HG02588 (cell line): ENCODE results near the gene TRIM29.

Source experiments
- ATAC-seq: cut with Tn5 transposase; IDR thresholded peaks from one replicate; pipeline ENCODE4 v1.9.1; 2021; ENCODE audit warnings: mild to moderate bottlenecking, moderate library complexity; ENCODE audit not compliant: unreplicated experiment

Gene TRIM29

DNA sequence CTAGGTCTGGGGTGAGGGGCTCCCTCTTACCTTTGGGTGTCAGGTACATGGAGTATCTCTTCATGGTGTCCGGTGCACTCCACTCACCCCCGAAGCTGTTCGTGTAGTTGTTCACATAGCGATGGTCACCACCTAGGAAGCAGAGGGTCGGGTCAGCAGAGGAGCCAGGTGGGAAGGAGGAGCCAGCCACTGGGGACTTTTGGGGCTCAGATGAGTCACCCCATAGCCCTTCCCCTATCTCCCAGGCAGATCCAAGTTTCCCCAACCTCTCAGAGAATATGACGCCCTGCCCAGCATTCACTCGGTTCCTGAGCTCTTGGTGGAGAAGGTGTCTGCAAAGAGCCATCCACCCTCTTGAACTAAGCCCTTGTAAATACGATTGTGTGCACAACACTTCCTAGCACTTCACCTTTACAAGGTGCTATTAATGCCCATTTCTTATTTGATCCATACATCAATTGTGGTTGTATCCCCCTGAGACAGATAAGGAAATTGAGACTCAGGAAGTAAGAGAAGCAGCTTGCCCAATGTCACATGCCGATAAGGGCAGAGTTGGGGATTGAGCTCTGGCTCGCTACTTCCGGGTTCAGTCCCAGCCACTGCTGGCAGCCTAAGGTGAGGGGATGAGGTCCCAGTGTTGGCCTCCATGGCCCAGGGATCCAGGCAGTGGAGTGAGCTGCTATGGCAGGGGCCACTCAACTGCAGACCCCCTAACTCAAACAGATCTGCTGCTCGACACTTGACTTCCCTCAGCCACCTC, 14.8 kb downstream of the TRIM29 start:
- ATAC-seq: no peak

DNA sequence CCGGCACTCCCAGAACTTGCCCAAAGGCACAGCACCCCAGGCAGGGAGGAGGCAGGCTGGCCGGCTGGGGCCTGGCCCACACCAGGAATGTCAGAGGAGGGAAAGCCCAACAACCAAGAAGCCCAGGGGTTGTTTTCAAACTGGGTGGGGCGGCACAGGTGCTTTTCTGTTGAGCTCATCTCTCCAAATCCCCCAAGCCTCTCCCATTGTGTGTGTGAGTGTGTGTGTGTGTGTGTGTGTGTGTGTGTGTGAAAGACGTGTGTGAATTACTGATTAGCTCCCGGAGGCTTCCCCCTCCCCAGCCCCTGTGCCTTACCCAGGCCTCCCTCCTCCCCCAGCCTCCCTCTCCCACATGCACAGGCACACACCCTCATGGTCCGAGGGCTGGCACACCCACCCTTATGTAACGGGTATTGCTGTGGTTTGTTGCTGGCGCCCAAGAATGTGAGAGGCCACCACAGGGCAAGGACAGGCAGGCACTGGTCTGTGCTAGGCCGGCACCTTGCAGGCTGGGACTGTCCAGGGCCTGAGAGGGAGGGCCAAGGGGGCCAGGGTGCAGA, 15.9 kb downstream of the TRIM29 start:
- ATAC-seq: no peak

DNA sequence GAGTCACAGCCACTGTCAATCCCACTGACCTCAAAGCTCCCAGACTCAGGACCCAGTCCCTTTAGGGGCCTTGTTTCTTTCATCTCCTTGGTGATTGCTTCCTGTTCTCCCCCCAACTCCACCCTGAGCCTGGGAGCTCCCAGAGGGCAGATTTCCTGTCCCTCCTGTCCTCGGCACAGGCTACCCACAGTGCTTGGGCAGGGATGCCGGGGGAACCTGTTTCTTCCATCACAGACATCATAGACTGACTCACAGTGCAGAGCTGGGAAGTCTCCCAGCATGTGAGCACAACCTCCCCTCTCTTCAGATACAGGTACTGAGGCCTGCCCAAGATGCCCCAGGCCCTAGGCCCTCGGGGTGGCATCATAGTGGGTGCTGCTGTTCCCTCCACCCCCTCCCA, 16.6 kb downstream of the TRIM29 start:
- ATAC-seq: no peak

DNA sequence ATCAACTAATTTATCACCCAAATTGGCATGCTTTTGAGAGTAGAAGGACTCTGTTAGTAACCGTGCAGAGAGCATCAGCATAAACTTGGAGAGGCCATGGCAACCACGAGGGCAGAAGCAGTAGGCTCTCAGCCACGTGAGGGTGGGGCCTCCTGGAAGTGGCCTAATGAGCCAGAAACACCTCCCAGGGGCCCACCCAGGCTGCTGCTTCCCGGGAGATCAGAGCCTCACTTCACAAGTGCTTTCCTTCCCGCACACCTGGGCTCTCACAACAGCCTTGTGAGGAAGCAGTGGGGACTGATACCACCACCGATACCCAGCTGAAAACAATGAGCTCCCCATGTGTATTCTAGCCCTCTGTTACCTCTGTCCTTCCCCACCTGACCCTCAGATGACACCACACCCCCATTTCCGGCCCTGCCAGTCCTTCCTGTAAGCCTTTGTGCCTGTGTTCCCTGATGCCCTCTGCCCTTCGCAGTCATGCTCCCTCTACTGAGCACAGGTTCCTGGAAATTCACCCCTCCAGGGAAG, 17.0 kb downstream of the TRIM29 start:
- ATAC-seq: no peak

DNA sequence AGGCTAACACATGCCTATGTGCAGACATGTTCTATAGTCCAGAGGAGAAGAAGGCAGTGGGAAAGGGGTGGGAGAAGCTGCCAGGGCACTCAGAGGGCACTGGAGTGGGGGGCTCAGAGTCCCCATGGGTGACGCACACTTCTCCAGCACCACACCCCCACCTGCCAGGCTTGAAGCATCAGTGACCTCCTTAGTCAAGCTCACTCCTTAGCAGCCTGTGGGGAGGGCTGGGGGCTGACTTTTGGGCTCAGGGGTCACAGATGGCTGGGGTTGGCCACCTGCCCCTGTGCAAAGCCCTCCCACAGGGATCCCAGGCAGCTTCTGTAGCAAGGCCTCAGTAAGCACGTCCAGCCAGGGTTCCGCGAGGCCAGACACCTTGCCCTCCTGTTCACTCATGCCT, 18.8 kb downstream of the TRIM29 start:
- ATAC-seq: no peak

DNA sequence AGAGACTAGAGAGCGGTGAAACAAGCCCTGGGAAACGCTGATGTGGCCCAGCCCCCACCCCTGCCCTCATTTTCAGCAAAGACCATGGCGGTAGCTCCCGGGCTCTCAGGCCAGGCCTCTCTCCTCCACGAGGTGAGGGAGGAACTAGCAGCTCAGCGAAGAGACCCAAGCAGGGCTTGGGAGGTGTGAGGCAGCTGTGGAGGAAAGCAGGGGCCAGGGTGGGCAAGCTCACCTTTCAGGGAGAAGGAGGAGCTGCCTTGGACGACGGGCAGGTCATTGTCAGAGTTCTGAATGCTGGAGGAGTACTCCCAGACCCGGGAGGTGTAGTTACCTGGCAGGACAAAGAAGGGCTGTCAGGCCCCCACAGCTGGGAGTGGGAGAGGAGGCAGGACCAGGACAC, 19.9 kb downstream of the TRIM29 start:
- ATAC-seq: no peak

DNA sequence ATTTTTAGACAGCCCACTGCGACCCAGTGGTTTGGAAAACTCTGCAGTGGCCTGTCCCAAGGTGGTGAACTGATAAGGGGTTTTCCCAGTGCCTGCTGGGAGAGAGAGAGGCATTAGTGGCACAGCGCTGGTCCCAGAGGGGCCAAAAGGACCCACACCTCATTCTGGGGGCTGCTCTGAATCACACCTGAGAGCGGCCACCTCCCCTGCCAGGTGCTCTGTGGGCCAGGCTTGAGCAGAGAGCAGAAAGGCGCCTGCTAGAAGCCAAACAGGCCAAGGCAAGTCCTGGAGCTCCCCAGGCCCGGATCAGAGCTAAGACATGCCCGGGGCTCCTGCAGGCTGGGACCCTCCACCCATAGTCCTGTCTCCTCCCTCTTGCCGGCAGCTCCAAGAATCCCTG, 20.9 kb downstream of the TRIM29 start:
- no peak for ATAC-seq

DNA sequence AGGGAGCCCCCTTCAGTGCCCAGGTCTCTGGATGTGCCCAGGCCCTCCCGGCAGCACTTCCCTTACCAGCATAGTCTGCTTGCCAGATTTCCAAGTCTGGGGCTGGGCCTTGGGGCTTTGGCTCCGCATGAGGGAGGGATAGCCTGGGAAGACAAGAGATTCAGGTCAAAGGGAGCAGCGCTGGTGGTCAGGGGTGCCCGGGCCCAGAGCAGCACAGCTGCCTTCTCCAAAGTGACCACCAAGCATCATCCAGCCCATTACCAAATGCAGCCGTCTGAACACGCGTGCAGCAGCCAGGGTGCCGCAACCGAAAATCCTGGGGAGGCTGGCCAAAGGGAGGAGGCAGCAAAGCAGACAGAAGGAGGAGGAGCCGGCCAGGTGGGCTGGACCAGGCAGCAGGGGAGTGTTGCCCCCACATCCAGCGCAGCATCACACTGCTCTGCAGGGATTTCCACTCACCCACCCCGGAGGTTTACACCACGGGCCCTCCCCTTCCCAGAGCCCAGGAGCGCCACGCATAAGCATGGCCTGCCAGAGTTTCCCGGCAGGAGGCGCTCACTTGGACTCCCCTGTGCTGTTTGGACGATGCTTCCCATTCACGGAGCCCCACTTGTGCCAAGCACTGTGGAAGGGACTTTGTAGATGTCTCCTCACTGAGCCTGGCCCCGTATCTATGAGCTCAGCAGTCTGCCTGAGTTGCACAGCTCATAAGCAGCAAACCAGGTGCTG, 22.5 kb downstream of the TRIM29 start:
- ATAC-seq: no peak

DNA sequence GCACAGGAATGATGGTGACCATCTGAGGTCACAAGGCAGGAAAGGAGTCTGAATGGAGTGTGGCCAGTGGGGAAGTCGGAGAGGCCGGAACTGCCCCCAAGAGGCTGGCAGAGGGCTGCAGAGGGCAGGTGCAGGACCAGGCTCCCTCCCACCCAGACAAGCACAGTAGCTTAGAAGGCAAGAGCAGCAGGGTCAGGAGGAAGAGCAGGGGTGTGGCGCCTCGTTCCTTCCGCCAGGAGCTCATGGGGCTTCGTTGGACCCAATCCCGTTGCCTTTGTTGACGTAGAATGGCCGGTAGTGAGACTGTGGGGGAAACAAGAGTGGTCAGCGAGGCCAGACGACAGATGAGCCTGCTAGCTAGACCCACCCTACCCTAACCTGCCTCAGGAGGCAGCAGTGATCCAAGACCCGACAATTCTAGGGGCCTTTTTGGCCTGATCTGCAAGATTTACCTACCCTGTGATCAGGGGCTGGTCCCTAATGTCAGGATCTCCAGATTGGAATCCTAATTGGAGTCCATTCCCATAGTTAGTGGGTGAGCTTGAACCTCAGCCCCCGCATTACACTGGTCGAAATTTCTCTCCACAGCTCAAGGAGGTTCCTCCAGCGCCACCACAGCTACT, 25.6 kb downstream of the TRIM29 start:
- no peak for ATAC-seq

DNA sequence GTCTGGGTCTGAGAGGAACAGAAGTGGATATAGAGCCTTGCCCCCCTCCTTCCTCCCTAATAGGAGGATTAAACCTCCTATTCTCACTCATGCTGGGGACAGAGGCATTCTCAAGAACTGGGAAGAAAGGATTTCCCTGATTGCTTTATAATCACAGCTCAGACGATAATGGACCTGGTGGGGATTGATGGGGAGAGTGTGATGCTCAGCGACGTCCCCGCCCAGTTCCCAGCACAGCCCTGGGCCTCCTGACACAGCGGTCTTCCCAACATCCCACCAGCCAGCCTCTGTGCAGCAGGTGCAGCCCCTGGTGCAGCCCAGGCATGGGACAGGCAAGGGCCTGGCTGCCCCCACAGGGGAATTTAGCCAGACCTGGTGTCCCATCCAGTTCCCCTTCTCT, 28.4 kb downstream of the TRIM29 start:
- ATAC-seq: no peak

DNA sequence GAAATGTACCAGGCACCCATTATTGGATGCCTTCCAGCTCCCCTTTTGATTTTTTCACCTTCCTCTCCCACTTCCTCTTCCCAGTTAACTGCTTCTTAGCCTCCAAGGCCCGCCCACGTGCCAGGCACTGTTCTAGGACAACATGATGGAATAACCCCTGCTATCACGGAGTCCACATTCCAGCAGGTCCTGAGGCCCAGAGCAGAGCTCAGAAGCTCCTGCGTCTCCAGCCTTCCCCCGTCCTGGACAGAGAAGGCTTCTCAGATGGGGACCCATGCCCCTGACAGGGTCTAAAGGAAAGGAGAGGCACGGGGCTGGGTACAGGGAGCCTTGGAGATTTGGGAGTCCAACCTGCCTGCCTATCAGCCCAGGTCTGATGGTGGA, 29.1 kb downstream of the TRIM29 start:
- ATAC-seq: no peak

DNA sequence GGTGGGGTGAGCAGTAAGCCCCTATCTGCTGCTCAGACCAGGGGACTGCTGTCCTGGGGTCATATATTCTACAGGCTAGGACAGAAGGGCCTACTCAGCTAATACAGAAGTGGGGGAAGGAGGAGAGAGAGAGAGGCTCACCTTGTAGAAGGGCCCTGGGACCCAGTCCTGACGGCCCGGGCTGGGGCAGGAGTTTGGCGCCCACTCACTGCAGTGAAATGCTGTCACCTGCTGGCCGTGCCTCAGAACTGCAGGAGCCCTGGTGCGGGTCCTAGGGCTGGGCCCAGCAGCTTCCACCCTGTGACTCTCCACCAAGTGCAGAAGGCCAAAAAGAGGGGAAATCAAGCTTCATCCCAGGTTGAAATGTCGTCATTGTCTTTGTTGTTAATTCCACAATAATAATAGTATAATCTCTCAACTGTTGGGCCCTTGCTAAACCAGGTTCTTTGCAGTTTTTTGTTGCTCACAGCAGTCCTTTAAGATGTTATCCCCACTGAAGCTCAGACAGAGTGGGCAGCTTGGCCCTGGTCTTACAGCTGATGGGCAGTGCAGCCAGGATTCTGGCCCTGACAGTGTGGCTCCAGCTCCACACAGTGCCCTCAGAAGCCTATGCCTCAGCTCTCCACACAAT, 29.6 kb downstream of the TRIM29 start:
- ATAC-seq: no peak

DNA sequence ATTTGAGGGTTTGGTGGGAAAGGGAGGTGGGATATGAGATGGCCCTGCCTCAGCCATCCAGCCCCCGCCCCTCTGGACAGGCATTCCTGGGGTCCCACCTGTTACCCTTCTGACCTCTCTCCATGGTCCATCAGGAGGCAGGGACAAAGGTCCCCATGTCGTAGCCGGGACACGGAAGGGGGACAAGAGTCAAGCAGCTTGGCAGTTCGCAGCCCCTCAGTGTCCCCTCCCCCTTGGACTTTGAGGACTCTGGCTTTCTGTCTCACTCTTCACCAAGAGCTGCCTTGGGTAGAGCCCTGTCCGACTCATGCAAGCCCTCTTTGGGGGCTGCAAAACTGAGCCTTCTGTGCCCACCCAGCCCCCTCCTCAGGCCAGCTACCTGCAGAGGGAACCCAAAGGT, 30.2 kb downstream of the TRIM29 start:
- no peak for ATAC-seq

DNA sequence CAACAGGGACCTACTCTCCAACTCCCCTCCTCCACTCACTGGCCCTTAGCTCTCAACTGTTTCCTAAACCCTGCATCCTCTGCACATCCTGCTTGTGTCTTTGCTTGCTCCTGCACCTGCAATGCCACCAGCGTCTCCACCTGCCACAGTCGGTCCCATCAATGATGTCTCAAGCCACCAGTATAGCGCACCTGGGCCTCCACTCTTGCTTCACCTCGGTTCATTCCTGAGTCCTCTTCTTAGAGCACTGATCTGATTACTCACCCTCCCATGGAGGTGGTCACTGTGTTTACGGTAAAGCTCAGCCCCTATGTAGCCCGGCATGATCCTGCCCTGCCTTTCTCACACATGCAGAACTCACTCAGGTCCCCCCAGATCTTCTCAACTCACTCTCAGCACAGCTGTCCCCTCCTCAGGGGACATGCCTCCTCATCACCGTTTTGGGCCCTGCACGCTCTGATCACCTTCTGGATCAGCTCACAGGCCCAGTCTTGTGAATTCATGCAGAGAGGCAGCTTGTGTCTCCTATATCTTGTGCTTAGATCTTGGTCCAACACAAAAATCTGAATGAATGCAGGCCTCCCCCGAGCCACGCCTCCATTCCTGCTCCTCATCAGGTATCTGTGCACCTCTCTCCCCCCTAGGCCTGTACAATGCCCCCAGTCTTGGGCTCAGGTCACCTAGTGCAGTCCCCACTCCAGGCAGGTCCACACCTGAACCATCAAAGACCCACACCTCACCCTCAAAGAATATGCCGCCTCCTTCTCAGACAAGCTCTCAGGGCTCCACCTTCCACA, 31.4 kb downstream of the TRIM29 start:
- no peak for ATAC-seq

DNA sequence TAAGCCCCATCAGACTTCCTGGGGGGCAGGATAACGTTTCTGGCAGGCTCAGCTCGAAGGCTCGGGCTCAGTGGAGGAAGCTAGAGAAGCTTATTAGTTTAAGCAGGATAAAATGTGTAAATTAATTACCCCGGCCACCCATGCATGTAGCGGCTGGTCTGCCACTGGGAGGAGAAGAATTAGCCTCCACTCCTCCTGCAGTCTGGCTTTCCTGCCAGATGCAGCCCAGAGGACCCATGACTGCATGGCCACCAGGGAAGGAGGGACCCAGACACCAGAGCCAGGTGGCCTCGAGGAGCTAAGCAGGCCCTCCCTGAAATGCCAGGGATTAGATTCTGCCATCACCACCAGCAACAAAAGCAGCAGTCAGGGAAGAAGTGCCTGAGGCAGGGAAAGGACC, 32.3 kb downstream of the TRIM29 start:
- no peak for ATAC-seq

DNA sequence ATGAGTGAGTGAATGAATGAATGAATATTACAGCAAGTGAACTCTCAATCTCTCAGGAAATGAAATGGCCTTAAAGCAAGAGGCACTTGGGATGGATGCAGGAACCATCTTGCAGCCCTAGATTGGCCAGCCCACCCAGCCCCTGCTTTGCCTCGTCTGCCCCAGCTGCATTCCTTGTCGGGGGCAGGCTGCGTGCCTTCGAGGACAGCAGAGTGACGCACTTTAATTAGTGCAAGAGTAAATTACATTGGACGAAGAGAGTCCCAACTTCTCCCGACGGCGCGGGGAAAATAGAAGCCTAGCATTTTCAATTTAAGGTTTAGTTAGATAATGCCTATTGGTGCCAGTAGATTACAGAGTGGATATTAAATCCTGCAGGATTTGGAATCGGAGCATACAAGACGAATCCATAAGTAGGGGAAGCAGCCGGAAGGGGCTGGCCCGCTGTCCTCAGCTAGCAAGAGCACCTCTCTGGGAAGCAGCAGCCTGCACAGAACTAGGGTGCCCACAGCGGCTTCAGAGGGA, 33.8 kb downstream of the TRIM29 start:
- ATAC-seq: no peak

DNA sequence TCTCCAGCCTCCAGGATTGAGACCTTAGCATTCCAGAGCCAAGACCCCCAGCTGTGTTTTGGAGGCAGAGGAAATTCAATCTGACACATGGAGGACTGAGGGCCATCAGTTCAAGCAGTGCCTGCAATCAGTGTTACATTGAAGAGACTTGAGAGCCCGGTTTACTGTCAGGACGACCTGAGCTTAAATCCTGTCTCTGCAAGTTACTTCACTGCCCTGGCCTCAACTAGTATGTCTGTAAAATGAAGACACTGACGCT, 35.1 kb downstream of the TRIM29 start:
- ATAC-seq: no peak

DNA sequence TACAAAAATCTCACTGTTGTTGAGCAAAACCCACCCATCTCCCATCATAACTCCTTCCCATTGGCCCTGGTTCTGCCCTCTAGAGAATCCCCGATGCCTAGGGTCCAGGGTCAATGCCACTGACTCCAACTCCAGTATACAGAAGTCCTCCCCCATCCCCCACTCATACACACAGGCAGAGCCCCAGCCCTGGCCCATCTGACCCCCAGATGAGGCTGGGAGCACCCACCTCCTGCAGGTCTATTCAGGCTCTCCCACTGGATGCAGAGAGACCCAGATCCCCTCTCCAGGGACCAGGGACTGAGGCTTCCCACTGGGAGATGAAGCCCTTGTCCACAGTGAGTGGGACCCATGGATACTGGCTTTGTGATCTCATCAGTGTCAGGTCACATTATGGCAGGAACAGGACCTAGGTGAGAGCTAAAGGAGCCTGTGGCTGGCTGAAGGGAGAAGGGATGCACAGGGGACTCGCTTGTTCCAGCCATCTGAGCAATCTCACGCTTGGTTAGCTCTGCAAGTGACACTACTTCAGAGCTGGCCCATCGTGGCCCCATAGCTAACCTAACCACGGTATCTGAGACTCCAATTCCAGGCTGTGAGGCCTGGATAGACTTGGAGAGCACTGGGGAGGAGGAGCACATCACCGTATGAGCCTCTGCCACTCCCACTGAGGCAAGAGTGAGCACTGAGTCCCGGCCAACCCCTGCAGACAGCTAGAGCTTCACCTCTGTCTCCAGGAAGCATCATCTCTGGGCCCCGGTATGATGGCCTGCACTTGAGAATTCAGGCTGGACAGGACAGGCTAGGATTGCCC, 35.7 kb downstream of the TRIM29 start:
- no peak for ATAC-seq

DNA sequence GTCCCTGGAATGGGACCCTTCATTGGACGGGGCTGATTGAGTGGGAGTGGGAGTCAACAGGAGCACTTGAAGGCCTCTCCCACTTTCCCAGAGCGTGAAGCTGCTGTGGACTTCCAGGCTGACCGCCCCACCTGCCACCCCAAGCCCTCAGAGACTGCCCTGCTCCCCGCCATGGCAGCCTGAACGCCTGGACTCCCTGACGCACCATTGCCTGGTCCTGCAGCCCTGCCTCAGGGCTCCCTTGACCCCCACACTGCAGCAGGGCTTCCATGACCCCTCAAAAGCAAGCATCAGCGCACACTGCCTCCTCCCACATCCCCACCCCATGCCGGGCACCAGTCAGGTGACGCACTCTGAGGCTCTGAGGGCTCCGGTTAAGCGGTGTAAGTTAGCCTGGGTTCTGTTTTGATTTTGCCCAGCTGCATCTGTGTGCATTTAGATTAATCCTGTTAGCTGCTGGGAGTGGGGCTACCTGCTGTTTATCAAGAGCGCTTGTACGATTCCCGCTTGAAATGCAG, 39.4 kb downstream of the TRIM29 start:
- no peak for ATAC-seq
